Fibroblast of villous mesenchyme (primary cell): ENCODE measurements around the gene SIK2. TPM values are rescaled to one million over a fixed set of nuclear protein-coding genes. Genes with fewer than 3 reads are reported as not detected.
A peak's percentile ranks its signal among the peaks of the same experiment; 100 is the strongest.

Experiments
- DNase-seq: peaks from one replicate; pipeline ENCODE4 v3.0.0-alpha.2; 2010; ENCODE audit warnings: low read depth
- H3K4me3 ChIP-seq: 2 replicates; pipeline ENCODE4 v1.5.1; 2011; ENCODE audit warnings: low read depth, mild to moderate bottlenecking, low read length
- CTCF ChIP-seq: IDR thresholded peaks from 2 replicates; pipeline ENCODE4 v1.5.1; 2012; ENCODE audit warnings: low read depth, mild to moderate bottlenecking, low read length; ENCODE audit not compliant: insufficient read depth
- total RNA-seq: library from RNA; depleted of rRNA; stranded (reverse); fragments of >200 nt; gene quantifications from 2 replicates; pipeline ENCODE4 v1.2.3, GENCODE V29; 2012

Gene SIK2
- total RNA-seq, 1 donor: 16.0 TPM

GRCh38 chr11:111739299-111739698 lies 137.1 kb downstream of the SIK2 start:
- DNase-seq: no peak
- H3K4me3 ChIP-seq: no peak overlapping the region
- no peak for TF ChIP-seq CTCF

- no peak for TF ChIP-seq CTCF
- no peak for DNase-seq
- no peak overlapping the region for H3K4me3 ChIP-seq
These were observed 139.5 kb downstream of the SIK2 start for GRCh38 chr11:111741751-111742150.

- TF ChIP-seq CTCF: no peak
- no peak overlapping the region for H3K4me3 ChIP-seq
- no peak for DNase-seq
These were observed 141.5 kb downstream of the SIK2 start for GRCh38 chr11:111743700-111744099.

- no peak for TF ChIP-seq CTCF
- H3K4me3 ChIP-seq: no peak overlapping the region
- DNase-seq: peak; percentile 65
These were observed 143.7 kb downstream of the SIK2 start for GRCh38 chr11:111745719-111746504.

- H3K4me3 ChIP-seq: no peak overlapping the region
- no peak for DNase-seq
- no peak for TF ChIP-seq CTCF
These were observed 146.0 kb downstream of the SIK2 start for GRCh38 chr11:111748035-111748804.

- DNase-seq: no peak
- no peak overlapping the region for H3K4me3 ChIP-seq
- TF ChIP-seq CTCF: no peak
These were observed 147.4 kb downstream of the SIK2 start for GRCh38 chr11:111749646-111750045.

- no peak for TF ChIP-seq CTCF
- H3K4me3 ChIP-seq: no peak overlapping the region
- no peak for DNase-seq
These were observed 153.8 kb downstream of the SIK2 start for GRCh38 chr11:111756097-111756496.
